NOMO-1 treated with dmso at 0.1 percent for 144 hours (cell line): ENCODE measurements around the gene HELZ.
"Not testable (repeated sequence)": the region's sequence is repeated elsewhere in the genome, so short reads cannot be mapped to it uniquely, and the experiment has no call there.

ENCODE experiments used
- DNase-seq: peaks from one replicate; lab custom pipeline; 2025; ENCODE audit not compliant: unreplicated experiment; lab: John Stamatoyannopoulos, UW

Gene HELZ

DNA sequence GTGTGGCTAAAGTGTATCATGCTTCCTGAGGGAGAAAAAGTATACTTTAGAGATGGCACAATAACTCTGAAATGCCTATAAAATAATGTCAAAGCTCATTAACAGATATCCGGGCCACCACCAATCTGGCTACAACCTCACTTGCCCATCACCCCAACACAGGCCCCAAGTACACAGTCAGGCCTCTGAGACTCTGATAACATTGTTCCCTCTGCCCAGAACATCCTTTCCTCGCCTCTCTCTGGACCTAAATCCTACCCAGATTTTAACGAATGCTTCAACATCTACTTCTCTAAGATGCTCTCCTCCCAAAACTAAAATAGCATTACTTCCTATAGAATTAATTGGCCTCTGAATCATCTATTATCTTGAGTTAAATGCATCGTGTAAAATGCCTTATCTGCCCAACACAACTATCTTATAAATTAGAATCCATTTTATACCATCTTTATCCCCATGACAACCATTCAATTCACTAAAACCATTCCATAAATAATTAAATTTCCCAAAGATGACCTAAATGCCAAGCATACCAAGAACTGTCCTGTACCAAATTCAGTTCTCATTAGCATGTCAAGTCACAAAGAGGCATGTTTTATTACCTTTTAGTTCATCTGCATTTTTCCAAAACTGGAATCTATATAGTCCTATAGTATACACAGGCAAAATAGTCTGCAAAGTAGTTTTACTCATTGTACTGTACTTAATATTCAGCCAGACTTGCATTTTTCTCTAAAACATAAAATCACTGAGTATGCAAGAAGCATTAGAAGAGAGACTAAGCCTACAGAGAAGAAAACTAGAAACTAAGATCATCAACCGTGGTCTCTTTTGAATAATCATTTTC is 15.7 kb downstream of the HELZ start:
- DNase-seq, result no peak

DNA sequence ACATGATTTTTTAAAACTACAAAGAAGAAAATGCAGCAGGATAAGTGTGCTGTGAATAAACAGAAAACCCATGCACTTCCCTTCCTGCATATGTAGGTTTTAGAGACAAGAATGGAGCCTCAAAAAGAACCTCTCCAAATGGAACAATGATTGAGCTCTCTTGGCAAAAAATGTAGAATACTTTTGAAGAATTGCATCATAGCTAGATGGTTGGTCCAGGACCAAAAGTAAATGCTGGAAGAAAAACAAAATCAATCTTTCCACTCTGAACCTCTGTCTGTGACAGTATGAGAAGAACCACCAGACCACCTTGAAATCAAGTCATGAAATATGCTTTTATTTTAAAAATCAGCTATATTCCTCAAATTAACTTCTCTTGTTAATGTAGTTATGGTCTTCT is 17.5 kb downstream of the HELZ start:
- no peak for DNase-seq

DNA sequence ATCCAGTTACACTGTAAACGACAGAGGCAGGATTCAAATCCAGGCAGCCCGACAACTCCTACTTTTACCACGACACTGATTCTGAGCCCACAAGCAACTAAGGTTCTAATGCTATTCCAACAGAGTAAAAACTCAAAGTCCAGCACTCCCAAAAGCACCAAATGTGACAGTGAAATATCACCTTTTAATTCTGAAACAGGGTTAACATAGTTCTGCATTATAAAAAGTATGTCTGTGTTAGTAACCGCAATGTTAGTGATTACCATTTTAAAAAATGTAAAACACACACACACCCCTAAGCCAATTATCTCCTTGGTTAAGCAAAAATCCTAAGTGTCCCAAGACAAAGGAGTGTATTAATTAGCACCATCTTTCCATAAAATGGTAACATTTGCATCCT is 19.7 kb downstream of the HELZ start:
- DNase-seq, result no peak

DNA sequence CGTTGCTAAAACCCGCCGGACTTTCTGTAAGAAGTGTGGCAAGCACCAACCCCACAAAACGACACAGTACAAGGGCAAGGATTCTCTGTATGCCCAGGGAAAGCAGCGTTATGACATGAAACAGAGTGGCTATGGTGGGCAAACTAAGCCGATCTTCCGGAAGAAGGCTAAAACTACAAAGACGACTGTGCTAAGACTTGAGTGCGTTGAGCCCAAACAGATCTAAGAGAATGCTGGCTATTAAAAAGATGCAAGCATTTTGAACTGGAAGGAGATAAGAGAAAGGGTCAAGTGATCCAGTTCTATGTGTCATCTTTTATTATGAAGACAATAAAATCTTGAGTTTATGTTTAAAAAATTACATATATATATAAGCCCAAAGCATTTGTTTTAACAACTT is 20.3 kb downstream of the HELZ start:
- DNase-seq, result no peak

DNA sequence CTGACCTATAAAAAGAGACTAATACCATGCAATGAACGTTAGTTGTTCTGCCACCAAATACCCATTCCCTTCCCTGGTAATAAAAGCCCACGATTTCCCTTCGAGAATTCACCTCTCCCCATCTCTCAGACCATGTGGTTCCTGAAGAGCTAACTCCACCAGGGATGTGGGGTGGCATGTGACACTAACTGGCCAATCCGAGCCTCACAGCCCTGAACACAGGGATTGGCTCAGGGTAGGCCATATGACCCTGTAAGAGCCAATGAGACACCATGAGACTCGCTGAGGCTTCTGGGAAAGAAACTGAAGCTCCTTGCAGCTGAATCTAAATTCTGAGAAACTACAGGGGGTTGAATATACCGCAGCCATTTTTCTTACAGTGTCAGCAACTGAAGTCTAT is 21.1 kb downstream of the HELZ start:
- DNase-seq, result no peak

DNA sequence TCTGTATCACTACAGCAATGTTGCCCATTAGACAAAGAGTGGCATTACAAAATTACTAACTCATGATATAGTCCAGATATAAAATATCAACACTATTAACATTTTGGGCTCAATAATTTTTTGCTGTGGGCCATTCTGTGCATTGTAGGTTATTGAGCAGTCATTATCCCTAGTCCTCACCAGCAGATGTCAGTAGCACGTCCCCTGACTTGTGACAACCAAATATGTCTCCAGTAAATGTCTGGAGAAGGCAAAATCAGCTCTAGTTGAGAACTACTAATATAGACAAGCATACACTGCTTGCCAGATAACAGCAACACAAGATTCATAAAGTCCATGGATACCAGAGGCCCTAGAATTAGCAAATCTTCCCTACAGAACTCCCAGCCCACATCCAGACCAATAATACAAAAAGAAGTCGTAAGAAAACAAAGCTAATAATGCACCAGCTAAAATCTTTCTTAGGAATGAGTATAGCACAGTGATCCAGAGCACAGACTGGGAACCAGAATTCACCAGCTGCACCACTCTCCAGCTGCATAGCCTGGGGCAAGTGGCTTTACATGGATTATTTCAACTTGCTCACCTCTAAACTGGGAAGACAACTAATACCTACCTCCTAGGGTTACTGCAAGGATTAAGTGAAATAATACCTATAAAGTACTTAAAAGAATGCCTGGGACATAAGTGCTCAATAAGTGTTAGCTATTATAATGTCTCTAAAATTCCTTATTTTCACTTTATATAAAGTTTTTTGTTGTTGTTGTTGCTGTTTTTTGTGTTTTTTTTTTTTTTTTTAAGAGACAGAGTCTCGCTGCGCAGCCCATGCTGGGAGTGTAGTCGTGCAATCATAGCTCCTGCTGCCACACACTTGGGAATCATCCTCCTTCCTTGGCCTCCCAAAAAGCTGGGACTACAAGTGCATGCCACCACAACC is 23.7 kb downstream of the HELZ start:
- peak; percentile 10 for DNase-seq

DNA sequence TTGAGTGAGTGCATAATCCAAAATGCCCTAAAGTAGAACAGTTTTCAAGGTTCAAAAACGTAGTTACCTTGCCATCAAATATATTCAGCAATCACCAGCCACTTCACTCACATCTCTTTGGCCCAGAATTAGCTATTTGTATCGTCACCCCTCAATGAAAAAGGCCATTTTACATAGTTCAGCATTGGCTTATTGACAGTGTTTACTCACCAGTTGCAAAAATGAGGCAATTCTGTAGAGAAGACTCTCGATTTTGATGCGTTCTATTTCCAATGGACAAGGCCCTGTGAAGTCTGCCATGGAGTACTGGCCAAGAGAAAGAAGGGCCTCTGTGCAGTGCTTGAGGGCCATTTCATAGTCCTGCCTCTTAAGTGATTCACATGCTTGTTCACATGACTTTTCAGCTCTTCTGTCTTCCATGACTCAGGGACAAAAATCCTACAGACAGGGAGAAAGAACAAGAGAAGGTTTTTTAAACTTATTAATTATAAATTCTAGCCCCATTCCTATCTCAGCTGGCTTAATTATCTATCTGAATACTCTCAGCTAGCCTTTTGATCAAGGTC is 26.5 kb downstream of the HELZ start:
- no peak for DNase-seq

DNA sequence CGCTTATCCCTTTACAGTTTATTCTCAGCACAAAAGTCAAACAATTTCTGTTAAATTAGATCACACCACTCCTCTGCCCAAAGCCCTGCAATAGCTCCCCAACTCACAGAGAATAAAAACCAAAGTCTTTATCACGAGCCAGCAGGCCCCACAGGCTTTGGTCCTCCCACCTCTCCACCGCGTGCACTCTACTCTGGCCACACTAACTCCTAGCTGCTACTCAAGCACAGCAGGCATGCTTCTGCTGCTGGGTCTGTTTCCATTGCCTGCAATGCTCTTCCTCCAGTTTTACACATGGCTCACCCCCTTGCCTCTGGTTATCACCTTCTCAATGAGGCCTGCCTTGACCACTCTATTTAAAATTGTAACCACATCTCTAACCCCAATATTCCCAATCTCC is 27.6 kb downstream of the HELZ start:
- no peak for DNase-seq

DNA sequence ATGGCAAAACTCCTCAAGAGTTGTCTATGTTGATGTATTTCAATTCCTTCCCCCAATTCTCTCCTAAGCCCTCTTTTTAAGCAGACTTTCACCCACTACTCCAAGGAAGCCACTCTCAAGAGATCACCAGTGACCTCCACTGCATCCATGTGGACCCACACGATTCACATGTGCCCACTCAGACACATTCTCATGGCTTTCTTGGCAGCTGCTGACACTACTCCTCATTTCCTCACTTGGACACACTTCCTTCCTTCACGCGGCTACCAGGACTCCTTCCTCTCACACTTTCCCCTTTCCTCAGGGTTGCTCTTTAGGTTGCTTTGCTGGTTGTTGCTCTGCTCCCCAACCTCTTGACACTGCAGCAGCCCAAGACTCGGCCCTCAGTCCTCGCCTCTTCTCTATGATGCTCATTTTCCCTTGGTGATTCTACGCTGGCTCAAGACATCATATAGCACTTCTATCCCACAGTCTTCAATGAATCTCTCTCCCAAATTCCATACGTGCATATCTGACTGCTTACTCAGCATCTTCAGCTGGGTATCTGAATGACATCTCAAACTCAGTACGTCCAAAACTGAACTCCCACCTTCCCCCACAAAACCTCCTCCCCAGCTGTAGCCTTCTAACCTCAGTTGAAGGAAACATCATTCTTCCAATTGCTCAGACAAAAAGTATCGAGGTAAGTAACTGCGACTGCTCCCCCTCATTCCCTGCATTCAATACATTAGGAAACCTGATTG is 28.2 kb downstream of the HELZ start:
- DNase-seq, result no peak

DNA sequence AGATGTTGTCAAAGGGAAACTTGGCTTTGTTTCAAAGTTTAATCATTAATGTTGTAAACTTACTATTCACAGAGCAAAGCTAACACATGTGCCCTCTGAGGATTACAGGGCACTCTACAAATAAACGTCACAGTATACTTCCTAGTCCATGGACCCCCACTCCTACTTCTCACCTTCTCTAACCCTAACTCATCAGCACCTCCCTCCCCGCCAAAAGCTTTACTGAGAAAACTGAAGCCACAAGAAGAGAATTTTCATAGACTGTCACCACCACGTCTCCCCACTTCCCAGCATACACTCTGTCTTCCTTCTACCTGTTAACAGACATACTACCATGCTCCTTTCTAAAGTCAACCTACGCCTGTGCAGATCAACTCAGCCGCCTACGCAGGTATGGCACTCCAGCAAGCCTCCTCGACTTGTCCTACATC is 29.0 kb downstream of the HELZ start:
- DNase-seq, result no peak

DNA sequence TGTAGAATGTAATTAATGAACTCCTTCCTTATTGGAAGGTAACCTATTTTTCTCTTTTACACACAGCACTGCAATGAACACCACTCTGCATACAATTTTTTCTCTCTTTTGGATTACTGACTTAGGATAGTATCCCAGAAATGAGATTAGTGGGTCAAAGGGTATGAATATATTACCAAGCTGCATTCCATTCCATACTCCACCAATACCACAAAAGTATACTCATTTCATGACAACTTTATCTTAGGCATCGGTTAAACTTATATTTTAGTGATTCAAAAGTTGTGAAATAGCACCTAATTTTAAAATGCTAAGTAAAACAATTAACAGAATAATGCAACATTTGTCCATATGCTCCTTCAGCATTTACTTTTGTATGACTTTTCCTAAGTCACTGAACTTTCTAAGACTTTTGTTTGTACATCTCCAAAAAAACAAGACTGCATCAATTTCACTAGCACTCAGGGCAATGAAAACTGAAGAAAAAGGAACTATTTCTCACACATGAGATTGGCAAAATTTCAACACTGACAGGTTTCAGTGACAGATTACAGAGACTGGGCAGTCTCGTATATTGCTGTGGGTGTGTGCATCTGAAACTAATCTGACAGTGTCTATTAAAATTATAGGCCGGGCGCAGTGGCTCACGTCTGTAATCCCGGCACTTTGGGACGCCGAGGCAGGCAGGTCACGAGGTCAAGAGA is 32.1 kb downstream of the HELZ start:
- peak; percentile 76 for DNase-seq

DNA sequence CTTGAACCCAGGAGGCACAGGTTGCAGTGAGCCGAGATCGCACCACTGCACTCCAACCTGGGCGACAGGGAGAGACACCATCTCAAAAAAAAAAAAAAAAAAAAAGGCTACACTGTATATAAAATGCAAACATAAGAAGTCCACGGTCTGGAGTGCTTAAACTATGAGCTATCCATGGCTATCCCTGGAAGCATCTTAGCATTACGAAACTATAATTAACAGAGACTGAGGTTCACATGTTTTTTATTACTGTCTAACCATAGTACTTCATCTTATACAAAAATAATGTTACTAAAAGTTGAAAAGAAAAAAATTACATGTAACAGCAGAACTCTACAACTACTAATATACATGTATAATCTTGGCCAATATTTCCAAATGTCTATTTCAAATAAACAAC is 32.8 kb downstream of the HELZ start:
- DNase-seq, result no peak

DNA sequence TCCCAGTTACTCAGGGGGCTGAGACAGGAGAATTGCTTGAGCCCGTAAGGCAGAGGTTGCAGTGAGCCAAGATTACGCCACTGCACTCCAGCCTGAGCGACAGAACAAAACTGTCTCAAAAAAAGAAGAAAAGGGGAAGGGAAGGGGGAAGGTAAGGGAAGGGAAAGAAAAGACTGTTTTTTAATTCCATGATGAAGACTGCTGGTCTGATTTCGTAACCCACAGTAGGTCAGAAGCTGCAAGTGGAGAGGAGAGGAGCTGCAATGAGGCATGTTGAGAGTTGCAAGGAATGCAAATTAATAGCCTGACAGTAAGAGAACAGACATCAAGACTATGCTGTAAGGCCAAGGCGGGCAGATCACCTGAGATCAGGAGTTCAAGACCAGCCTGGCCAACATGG is 33.3 kb downstream of the HELZ start:
- DNase-seq, result peak; percentile 71

DNA sequence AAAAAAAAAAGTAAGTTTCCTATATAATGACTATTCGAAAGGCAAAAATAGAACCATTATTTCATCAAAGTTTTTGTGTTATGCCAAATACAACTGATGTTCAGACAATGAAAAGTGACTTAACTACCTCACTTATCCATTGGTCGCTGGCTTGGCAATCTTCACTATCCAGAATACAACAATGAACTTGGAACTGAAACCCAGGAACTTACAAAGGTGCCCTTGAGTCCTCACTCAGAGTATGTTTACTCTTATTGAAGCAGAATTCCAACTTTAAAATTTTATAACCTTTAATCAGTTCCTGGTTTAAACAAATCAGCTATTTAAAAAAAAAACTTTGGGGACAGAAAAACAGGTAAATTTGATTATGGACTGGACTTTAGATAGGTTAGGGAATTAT is 34.1 kb downstream of the HELZ start:
- DNase-seq, result no peak

DNA sequence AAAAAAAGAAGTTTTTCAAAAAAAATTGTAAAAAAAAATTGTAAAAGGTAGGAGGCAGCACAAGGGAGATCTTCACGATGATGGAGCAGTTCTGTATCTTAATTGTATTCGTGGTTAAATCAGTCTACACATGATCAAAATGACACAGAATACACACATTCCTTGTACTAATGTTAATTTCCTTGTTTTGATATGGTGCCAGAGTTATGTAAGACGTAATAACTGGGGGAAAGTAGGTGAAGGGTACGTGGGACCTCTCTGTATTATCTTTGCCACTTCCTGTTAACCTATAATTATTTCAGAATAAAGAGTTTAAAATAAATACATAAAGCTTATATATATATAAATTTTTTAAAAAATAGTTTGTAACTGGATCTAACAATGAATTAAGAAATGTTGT is 36.8 kb downstream of the HELZ start:
- DNase-seq, result no peak

DNA sequence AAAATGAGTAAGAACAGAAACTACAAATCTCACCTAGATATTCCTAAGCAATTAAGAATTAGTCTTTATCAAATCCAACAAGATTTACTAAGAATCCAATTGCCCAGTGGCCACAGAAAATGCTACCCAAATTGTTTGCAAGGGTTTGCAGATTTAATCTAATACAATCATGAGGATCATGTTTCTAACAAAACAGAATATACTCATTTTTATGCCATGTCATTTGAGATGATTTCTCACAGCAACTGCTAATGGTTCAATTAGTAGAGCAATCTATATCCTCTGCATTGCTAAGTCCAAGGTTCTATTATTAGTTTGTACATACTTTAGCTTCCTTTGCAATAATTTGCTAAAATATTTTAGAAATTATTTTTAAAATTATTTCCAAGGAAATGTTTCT is 41.2 kb downstream of the HELZ start:
- DNase-seq, result no peak

DNA sequence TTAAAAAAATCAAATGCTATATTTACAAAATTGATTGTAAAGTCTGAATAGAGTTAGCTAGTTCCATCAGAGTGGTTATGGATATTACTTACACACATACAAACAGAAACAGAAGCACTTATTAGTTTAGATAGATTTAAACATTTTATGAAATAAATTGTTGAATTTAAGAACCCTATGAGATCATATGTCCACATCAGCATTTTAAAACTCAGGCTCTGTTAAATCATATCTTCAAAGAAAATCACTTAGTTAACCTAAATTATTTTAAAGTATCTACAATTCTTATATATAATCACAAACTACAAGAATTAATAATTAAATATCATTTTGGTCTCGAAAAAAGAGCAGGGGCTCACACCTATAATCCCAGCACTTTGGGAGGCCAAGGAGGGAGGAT is 42.5 kb downstream of the HELZ start:
- no peak for DNase-seq

DNA sequence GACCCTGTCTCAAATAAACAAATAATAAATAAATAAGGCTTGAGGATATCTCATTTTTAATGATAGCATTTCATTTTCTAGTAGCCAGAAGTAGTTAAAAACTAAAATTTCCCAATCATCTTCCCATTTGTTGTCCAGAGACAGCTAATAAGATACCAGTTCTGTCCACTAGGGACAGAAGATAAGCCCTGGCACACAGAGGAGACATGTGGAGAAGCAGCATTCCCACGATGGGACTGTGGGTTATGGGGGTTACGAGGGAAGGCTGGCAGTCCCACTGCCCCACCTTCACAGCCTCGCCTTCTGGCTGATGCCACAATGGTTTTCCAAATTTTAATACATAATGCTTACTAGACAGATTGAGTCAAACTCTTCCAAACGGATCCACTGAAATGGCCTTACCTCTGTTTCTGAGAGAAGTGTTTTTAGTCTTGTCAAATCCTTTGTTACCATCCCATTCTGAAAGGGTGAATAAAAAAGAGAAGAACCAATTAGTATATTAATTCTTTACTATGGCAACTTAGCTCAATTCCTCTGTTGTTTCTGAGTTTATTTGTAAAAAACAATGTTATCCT is 44.2 kb downstream of the HELZ start:
- no peak for DNase-seq

DNA sequence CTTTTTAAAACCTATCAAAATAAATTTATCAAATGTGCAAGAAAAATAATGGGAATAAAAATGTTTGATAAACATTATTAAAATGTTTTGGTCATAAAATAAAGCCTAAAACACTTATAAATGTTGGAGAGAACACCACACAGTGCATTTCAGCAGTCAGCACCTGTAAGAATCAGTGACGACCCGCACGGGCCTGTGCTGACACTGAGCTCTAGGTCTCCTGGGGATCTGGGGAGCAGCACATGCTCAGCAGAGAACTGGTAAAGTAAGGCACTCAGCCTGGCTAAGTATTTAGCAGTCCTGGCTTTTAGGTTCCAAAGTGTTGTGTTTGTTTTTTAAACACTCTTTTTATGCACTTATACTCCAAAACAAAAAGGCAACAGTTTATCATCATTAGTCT is 46.9 kb downstream of the HELZ start:
- no peak for DNase-seq

DNA sequence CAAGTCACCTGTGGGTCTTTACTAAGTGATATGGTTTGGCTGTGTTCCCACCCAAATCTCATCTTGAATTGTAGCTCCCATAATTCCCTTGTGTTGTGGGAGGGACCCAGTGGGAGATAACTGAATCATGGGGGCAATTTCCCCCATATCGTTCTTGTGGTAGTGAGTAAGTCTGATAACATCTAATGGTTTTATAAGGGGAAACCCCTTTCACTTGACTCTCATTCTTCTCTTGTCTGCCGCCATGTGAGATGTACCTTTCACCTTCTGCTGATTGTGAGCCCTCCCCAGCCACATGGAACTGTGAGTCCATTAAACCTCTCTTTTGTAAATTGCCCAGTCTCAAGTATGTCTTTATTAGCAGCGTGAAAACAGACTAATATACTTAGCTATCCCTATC is 48.0 kb downstream of the HELZ start:
- DNase-seq, result not testable (repeated sequence)
